Activated T-helper 2 cell treated with anti-CD3 and anti-CD28 coated beads, Interferon-gamma antibody, Interleukin-2, Interleukin-4, amounts not matched to agents 10 μg/mL and 5 μg/mL and 100 μg/mL, durations not matched to agents 14 hours and 24 hours and 36 hours (primary cell): ENCODE results near the gene HTR6. TPM values are rescaled to one million over a fixed set of nuclear protein-coding genes. Genes with fewer than 3 reads are reported as not detected.
A peak's percentile ranks its signal among the peaks of the same experiment; 100 is the strongest.

Source experiments
- DNase-seq: peaks from one replicate; pipeline ENCODE4 v3.0.0; 2021; ENCODE audit warnings: low spot score
- H3K27ac Mint-ChIP-seq: one replicate; pipeline ENCODE4 v1.8.0; 2021; ENCODE audit warnings: mixed read lengths
- H3K27me3 Mint-ChIP-seq: one replicate; pipeline ENCODE4 v1.8.0; 2021; ENCODE audit warnings: low read depth, mixed read lengths
- H3K36me3 Mint-ChIP-seq: one replicate; pipeline ENCODE4 v1.8.0; 2021; ENCODE audit warnings: low read depth, mixed read lengths
- H3K4me1 Mint-ChIP-seq: one replicate; pipeline ENCODE4 v1.8.0; 2021; ENCODE audit warnings: low read depth, mixed read lengths
- H3K4me3 Mint-ChIP-seq: one replicate; pipeline ENCODE4 v1.8.0; 2021; ENCODE audit warnings: low read depth, mild to moderate bottlenecking, moderate library complexity, mixed read lengths
- H3K9me3 Mint-ChIP-seq: one replicate; pipeline ENCODE4 v1.8.0; 2021; ENCODE audit warnings: mixed read lengths
- intact Hi-C: fragments of 100-400 bp; cut with micrococcal nuclease; formaldehyde crosslinking; loops from one replicate; pipeline ENCODE4 v1.15.1; 2023
- total RNA-seq: library from RNA; stranded (reverse); gene quantifications from 2 replicates; pipeline ENCODE4 v1.2.3, GENCODE V29; 2022

Gene HTR6
- total RNA-seq, 1 donor from 2014 or later = not detected

- Mint-ChIP-seq H3K36me3 (peaks cover 3% of the 10 kb centered on the region), H3K4me1 (peaks cover 10% of the 10 kb centered on the region), H3K9me3 (no peaks in the 10 kb centered on the region), H3K27ac (no peak overlapping the region), H3K4me3 (no peak overlapping the region), H3K27me3 (no peaks in the 10 kb centered on the region)
- intact Hi-C loops = no loop called here
- DNase-seq = no peak
Measured at GRCh38 chr1:19706136-19706535, 41.5 kb downstream of the HTR6 start.

GRCh38 chr1:19708567-19709110 is 44.0 kb downstream of the HTR6 start:
- intact Hi-C loops = no loop called here
- Mint-ChIP-seq H3K36me3 (peaks cover 8% of the 10 kb centered on the region), H3K9me3 (no peaks in the 10 kb centered on the region), H3K4me1 (peaks cover 15% of the 10 kb centered on the region), H3K27me3 (no peaks in the 10 kb centered on the region), H3K27ac (no peak overlapping the region), H3K4me3 (no peak overlapping the region)
- DNase-seq = no peak

- no peak overlapping the region for H3K27ac Mint-ChIP-seq
- H3K36me3 Mint-ChIP-seq = peaks cover 8% of the 10 kb centered on the region
- peaks cover 15% of the 10 kb centered on the region for H3K4me1 Mint-ChIP-seq
- H3K4me3 Mint-ChIP-seq = no peak overlapping the region
- H3K9me3 Mint-ChIP-seq = no peaks in the 10 kb centered on the region
- no peaks in the 10 kb centered on the region for H3K27me3 Mint-ChIP-seq
- DNase-seq = no peak
- intact Hi-C loops = no loop called here
Measured at GRCh38 chr1:19709260-19709793, 44.7 kb downstream of the HTR6 start.

GRCh38 chr1:19710825-19711611 is 46.3 kb downstream of the HTR6 start:
- H3K27me3 Mint-ChIP-seq = no peaks in the 10 kb centered on the region
- peaks cover 21% of the 10 kb centered on the region for H3K4me1 Mint-ChIP-seq
- H3K4me3 Mint-ChIP-seq = no peak overlapping the region
- DNase-seq = peak; percentile 9
- H3K9me3 Mint-ChIP-seq = no peaks in the 10 kb centered on the region
- peaks cover 8% of the 10 kb centered on the region for H3K36me3 Mint-ChIP-seq
- intact Hi-C loops = loop anchor here (10.0 kb wide), 1 partner anchor 116 kb away; a partner anchor contains a TSS
- H3K27ac Mint-ChIP-seq = peak overlapping the region; percentile 86

GRCh38 chr1:19712928-19713327 is 48.3 kb downstream of the HTR6 start:
- intact Hi-C loops = loop anchor here (10.0 kb wide), 1 partner anchor 118 kb away; a partner anchor contains a TSS
- no peaks in the 10 kb centered on the region for H3K9me3 Mint-ChIP-seq
- H3K27ac Mint-ChIP-seq = no peak overlapping the region
- no peak overlapping the region for H3K4me3 Mint-ChIP-seq
- H3K4me1 Mint-ChIP-seq = peaks cover 21% of the 10 kb centered on the region
- H3K36me3 Mint-ChIP-seq = peaks cover 8% of the 10 kb centered on the region
- no peaks in the 10 kb centered on the region for H3K27me3 Mint-ChIP-seq
- DNase-seq = no peak

- peak; percentile 80 for DNase-seq
- no peak overlapping the region for H3K27ac Mint-ChIP-seq
- intact Hi-C loops = loop anchor here (2.0 to 10.0 kb wide), 3 partner anchors 49 to 121 kb away; a partner anchor contains a TSS
- H3K4me3 Mint-ChIP-seq = no peak overlapping the region
- H3K4me1 Mint-ChIP-seq = peaks cover 17% of the 10 kb centered on the region
- H3K27me3 Mint-ChIP-seq = no peaks in the 10 kb centered on the region
- peaks cover 5% of the 10 kb centered on the region for H3K36me3 Mint-ChIP-seq
- H3K9me3 Mint-ChIP-seq = no peaks in the 10 kb centered on the region
Measured at GRCh38 chr1:19715334-19716203, 50.9 kb downstream of the HTR6 start.

- Mint-ChIP-seq H3K36me3 (peaks cover 5% of the 10 kb centered on the region), H3K27me3 (no peaks in the 10 kb centered on the region), H3K27ac (no peak overlapping the region), H3K4me1 (peaks cover 9% of the 10 kb centered on the region), H3K4me3 (no peak overlapping the region), H3K9me3 (no peaks in the 10 kb centered on the region)
- no peak for DNase-seq
- intact Hi-C loops = loop anchor here (5.0 to 10.0 kb wide), 2 partner anchors 95 to 123 kb away; a partner anchor contains a TSS
Measured at GRCh38 chr1:19717467-19717866, 52.8 kb downstream of the HTR6 start.

- H3K9me3 Mint-ChIP-seq = no peaks in the 10 kb centered on the region
- no peaks in the 10 kb centered on the region for H3K36me3 Mint-ChIP-seq
- DNase-seq = no peak
- H3K27me3 Mint-ChIP-seq = no peaks in the 10 kb centered on the region
- no peak overlapping the region for H3K4me3 Mint-ChIP-seq
- H3K4me1 Mint-ChIP-seq = peaks cover 6% of the 10 kb centered on the region
- H3K27ac Mint-ChIP-seq = no peak overlapping the region
- intact Hi-C loops = no loop called here
Measured at GRCh38 chr1:19720174-19720573, 55.5 kb downstream of the HTR6 start.

- Mint-ChIP-seq H3K27me3 (no peaks in the 10 kb centered on the region), H3K4me1 (no peaks in the 10 kb centered on the region), H3K9me3 (no peaks in the 10 kb centered on the region), H3K4me3 (no peak overlapping the region), H3K36me3 (no peaks in the 10 kb centered on the region), H3K27ac (no peak overlapping the region)
- intact Hi-C loops = no loop called here
- no peak for DNase-seq
Measured at GRCh38 chr1:19720973-19721372, 56.3 kb downstream of the HTR6 start.

- no peak for DNase-seq
- Mint-ChIP-seq H3K27me3 (no peaks in the 10 kb centered on the region), H3K4me1 (no peaks in the 10 kb centered on the region), H3K27ac (no peak overlapping the region), H3K4me3 (no peak overlapping the region), H3K36me3 (no peaks in the 10 kb centered on the region), H3K9me3 (no peaks in the 10 kb centered on the region)
- intact Hi-C loops = no loop called here
Measured at GRCh38 chr1:19723874-19724273, 59.2 kb downstream of the HTR6 start.

- DNase-seq = no peak
- peaks cover 7% of the 10 kb centered on the region for H3K9me3 Mint-ChIP-seq
- intact Hi-C loops = no loop called here
- H3K4me3 Mint-ChIP-seq = no peak overlapping the region
- no peaks in the 10 kb centered on the region for H3K27me3 Mint-ChIP-seq
- no peaks in the 10 kb centered on the region for H3K4me1 Mint-ChIP-seq
- peaks cover 6% of the 10 kb centered on the region for H3K36me3 Mint-ChIP-seq
- H3K27ac Mint-ChIP-seq = no peak overlapping the region
Measured at GRCh38 chr1:19725606-19726005, 60.9 kb downstream of the HTR6 start.

GRCh38 chr1:19728413-19729145 is 63.9 kb downstream of the HTR6 start:
- DNase-seq = no peak
- Mint-ChIP-seq H3K4me3 (no peak overlapping the region), H3K27ac (no peak overlapping the region), H3K4me1 (no peaks in the 10 kb centered on the region), H3K9me3 (peaks cover 7% of the 10 kb centered on the region), H3K36me3 (peaks cover 6% of the 10 kb centered on the region), H3K27me3 (no peaks in the 10 kb centered on the region)
- intact Hi-C loops = no loop called here
